ENCODE results near the gene STIP1.
A peak's percentile ranks its signal among the peaks of the same experiment; 100 is the strongest.

Gene STIP1

DNA sequence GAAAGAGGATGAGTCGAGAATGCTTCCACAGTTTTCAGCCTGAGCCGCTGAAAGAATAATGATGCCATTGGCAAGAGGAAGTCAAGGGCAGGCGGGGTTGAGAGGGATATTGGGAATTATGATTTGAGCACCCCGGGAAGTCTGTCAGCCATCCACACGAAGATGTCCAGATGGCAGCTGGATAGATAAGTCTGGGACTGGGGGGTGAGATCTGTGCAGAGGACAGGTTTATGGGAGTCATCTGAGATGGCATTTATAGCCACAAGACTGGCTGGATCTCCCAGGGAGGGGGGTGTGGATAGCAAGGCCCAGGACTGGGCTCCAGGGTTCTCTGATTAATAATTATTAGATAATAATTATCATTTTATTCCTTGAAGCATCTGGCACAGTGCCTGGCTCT is 5.1 kb upstream of the STIP1 start:
- TF ChIP-seq, protein P1, sequence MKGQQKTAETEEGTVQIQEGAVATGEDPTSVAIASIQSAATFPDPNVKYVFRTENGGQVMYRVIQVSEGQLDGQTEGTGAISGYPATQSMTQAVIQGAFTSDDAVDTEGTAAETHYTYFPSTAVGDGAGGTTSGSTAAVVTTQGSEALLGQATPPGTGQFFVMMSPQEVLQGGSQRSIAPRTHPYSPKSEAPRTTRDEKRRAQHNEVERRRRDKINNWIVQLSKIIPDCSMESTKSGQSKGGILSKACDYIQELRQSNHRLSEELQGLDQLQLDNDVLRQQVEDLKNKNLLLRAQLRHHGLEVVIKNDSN (IDR thresholded peaks at IDR 0.05): no peak
- TF ChIP-seq TAF1 (IDR thresholded peaks at IDR 0.05; ENCODE audit: low read depth) (no peak), TEAD4 (IDR thresholded peaks at IDR 0.05) (no peak)

DNA sequence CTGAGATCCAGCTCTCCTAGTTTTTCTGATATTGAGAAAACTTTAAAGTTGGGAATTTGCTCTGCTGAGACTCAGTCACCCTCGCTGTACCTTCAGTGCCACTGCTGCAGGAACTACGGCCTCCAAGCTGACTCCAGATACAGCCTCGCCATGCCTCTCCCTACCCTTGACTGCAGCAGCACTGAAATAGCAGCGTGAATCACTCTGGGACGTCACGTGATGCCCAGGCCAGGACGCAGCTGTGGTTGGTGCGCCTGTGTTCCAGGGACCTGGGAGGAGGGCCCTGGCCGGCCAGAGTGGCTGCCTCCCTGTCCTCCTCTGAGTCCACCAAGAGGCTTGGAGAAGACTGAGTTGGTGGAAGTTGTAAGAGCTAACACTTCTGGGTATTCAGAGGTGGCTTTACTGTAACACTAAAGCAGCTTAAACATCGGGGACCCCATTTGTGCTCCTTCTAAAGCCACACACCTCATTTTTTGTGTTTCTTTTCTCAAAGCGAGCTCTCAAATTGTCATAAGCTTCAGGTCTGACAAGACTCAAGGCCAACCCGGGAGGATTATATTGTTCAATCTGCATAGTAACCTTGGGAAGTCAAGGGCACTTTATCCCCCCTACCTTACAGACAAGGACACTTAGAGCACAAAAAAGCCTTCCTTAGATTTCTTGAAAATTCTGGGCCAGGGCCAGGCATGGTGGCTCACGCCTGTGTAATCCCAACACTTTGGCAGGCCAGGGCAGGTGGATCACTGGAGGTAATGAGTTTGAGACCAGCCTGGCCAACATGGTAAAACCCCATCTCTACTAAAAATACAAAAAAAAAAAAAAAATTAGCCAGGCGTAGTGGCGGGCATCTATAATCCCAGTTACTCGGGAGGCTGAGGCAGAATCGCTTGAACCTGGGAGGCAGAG is 4.2 kb upstream of the STIP1 start:
- TF ChIP-seq, protein P1 (IDR thresholded peaks at IDR 0.05): peak; percentile 99
- TF ChIP-seq, protein P2, sequence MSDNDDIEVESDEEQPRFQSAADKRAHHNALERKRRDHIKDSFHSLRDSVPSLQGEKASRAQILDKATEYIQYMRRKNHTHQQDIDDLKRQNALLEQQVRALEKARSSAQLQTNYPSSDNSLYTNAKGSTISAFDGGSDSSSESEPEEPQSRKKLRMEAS (IDR thresholded peaks at IDR 0.05): peak; percentile 83
- TF ChIP-seq NFIC (IDR thresholded peaks at IDR 0.05) (no peak), TAF1 (IDR thresholded peaks at IDR 0.05; ENCODE audit: low read depth) (0 out of 2 replicates have a peak, but pooled peaks have one; percentile 27), EGR1 (IDR thresholded peaks at IDR 0.05) (no peak)

DNA sequence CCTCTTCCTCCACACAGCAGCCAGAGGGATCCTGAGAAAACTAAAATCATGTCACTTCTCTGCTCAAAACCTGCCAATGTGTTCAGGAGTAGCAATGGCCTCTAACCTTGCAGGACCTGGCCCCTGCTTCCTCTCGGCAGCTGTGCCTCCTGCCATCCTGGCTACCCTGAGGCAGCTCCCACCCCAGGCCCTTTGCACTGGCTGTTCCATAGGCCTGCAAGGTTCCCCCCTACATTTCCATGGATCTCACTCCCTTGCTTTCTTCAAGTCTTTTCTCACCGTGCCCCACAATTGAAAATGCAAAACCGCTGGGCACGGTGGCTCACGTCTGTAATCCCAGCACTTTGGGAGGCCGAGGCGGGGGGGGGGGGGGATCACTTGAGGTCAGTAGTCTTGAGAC is 2.1 kb upstream of the STIP1 start:
- TF ChIP-seq RAD21 (IDR thresholded peaks at IDR 0.05; ENCODE audit: low read depth): no peak
- no peak for TF ChIP-seq TEAD4 (IDR thresholded peaks at IDR 0.05)
- TF ChIP-seq ZBTB7A (IDR thresholded peaks at IDR 0.05; ENCODE audit: low read depth): no peak
- no peak for TF ChIP-seq CREB1 (IDR thresholded peaks at IDR 0.05; ENCODE audit: low read depth)
- TF ChIP-seq NFIC (IDR thresholded peaks at IDR 0.05): no peak
- no peak for TF ChIP-seq TAF1 (IDR thresholded peaks at IDR 0.05; ENCODE audit: low read depth)
- TF ChIP-seq EGR1 (IDR thresholded peaks at IDR 0.05): no peak
- TF ChIP-seq TCF12 (IDR thresholded peaks at IDR 0.05; ENCODE audit: low read depth): no peak
- TF ChIP-seq YY1 (IDR thresholded peaks at IDR 0.05; ENCODE audit: low read depth): no peak

DNA sequence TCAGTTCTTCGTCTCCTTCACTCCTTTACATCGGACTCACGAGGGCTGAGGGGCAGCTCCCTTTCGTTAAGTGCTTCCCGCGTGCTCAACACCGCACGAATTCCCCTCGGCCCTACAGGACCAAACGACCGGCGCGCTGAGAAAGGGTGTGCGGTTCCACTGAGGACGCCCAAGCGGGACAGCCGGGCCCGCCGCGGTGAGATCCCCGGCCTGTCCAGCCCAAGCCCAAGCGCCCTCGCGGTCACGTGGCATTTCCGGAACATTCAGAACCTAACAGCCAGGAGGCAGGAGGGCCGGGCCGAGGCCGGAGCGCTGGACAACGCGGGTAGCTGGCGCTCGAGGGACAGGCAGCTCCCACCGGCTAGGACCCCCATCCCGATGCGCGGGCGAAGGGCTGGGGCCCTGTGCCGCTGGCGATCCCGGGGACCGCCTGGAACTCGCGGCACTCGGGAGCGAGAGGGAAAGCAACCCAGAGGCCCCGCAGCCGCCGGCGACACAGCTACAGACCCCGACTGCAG is 737 bp upstream of the STIP1 start:
- TF ChIP-seq CREB1 (IDR thresholded peaks at IDR 0.05; ENCODE audit: low read depth): no peak
- peak; percentile 93 for TF ChIP-seq TAF1 (IDR thresholded peaks at IDR 0.05; ENCODE audit: low read depth)
- TF ChIP-seq CEBPB (IDR thresholded peaks at IDR 0.05): no peak
- TF ChIP-seq, protein P1 (IDR thresholded peaks at IDR 0.05): peak; percentile 94
- no peak for TF ChIP-seq TEAD4 (IDR thresholded peaks at IDR 0.05)
- TF ChIP-seq, protein P3, sequence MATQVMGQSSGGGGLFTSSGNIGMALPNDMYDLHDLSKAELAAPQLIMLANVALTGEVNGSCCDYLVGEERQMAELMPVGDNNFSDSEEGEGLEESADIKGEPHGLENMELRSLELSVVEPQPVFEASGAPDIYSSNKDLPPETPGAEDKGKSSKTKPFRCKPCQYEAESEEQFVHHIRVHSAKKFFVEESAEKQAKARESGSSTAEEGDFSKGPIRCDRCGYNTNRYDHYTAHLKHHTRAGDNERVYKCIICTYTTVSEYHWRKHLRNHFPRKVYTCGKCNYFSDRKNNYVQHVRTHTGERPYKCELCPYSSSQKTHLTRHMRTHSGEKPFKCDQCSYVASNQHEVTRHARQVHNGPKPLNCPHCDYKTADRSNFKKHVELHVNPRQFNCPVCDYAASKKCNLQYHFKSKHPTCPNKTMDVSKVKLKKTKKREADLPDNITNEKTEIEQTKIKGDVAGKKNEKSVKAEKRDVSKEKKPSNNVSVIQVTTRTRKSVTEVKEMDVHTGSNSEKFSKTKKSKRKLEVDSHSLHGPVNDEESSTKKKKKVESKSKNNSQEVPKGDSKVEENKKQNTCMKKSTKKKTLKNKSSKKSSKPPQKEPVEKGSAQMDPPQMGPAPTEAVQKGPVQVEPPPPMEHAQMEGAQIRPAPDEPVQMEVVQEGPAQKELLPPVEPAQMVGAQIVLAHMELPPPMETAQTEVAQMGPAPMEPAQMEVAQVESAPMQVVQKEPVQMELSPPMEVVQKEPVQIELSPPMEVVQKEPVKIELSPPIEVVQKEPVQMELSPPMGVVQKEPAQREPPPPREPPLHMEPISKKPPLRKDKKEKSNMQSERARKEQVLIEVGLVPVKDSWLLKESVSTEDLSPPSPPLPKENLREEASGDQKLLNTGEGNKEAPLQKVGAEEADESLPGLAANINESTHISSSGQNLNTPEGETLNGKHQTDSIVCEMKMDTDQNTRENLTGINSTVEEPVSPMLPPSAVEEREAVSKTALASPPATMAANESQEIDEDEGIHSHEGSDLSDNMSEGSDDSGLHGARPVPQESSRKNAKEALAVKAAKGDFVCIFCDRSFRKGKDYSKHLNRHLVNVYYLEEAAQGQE (IDR thresholded peaks at IDR 0.05; ENCODE audit: low read depth): no peak
- no peak for TF ChIP-seq EP300 (IDR thresholded peaks at IDR 0.05; ENCODE audit: borderline replicate concordance)
- peak; percentile 54; the same call in 1 of the 2 replicates for TF ChIP-seq YY1 (IDR thresholded peaks at IDR 0.05; ENCODE audit: low read depth)
- TF ChIP-seq TCF12 (IDR thresholded peaks at IDR 0.05; ENCODE audit: low read depth): peak; percentile 71
- peak; percentile 6; the same call in 1 of the 2 replicates for TF ChIP-seq RAD21 (IDR thresholded peaks at IDR 0.05; ENCODE audit: low read depth)
- TF ChIP-seq EGR1 (IDR thresholded peaks at IDR 0.05): no peak
- no peak for TF ChIP-seq FOXM1 (IDR thresholded peaks at IDR 0.05; ENCODE audit: borderline replicate concordance, low read depth)
- TF ChIP-seq, protein P2 (IDR thresholded peaks at IDR 0.05): peak; percentile 98
- TF ChIP-seq ZBTB7A (IDR thresholded peaks at IDR 0.05; ENCODE audit: low read depth): no peak
- no peak for TF ChIP-seq NFIC (IDR thresholded peaks at IDR 0.05)

DNA sequence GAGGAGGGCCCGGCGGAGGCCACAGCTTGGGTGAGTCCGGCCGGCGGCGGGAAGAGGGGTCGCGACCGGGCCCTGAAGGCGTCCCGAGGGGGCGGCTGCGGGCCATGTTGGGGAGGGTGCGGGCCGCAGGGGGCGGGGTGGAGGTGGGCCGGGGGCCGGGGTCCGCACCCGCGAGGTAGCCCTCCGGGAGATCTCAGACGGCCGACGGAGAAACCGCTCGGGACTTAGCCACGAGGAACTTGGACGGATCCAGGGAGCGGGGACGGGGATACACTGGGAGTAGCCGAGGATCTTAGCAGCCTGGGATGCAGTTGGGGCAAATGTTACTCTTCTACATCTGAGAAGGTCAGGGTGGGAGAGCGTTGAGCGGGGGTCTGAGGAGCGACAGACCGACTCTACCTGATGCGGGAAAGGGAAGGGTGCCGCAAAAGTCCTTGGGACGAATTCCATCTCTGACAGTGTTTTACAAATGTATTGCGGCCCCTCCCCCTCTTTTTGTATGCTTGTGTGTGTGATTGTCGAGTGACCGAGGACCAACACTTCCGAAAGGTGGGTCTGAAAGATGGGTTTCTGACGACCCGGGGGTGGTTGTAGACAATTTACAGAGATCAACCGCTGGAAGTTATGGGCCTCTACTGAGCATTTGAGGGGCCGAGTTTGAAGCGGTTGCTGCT is 658 bp downstream of the STIP1 start:
- TF ChIP-seq, protein P1 (IDR thresholded peaks at IDR 0.05): no peak
- TF ChIP-seq ZBTB7A (IDR thresholded peaks at IDR 0.05; ENCODE audit: low read depth): peak; percentile 33; the same call in 1 of the 2 replicates
- TF ChIP-seq TAF1 (IDR thresholded peaks at IDR 0.05; ENCODE audit: low read depth): no peak

DNA sequence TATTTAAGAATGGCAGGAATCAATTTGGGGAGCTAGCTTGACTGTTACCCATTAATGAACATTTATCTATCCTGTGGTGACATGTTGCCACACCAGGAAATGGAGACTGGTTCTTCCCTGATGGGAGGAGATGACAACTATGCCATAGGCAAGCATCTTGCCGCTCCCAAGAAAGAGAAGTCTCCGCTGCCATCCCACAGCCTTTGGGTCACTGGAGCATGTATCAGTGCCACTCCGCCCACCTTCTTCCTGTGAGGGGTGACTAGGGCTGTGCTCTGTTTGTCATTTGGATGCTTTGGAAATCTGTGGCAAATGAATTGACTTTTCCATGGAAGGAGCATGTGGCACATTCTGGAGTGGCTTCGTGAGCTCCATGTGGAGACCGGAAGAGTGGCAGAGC is 6.5 kb downstream of the STIP1 start:
- TF ChIP-seq, protein P1 (IDR thresholded peaks at IDR 0.05): no peak

Measured in Ishikawa (cell line).